ENCODE results near the gene CLDN10.

CLDN10 gene

DNA sequence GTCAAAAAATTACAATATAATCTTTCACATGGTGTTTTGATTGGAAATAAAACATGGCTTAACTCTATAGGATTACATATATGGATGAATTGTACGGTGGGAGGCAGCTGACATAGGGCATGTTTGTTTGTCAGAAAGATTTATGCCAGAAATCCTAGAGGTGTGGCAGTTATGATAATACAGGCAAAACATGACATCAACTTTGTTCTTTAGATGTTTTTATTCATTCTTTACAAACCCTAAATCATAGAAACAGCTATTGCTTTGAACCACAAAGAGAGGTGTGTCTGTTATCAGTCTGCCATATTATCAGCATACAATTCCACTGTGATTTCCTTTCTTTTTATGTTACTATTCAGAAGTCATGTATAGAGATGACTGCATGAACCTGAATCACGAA, 8.2 kb upstream of the CLDN10 start:
- TF ChIP-seq EGR1 (IDR thresholded peaks at IDR 0.05) (no peak), CREB1 (IDR thresholded peaks at IDR 0.05; ENCODE audit: low read depth) (no peak), TAF1 (IDR thresholded peaks at IDR 0.05; ENCODE audit: low read depth) (no peak), TCF12 (IDR thresholded peaks at IDR 0.05; ENCODE audit: low read depth) (no peak), TEAD4 (IDR thresholded peaks at IDR 0.05) (no peak), NFIC (IDR thresholded peaks at IDR 0.05) (no peak), CEBPB (IDR thresholded peaks at IDR 0.05) (no peak), YY1 (IDR thresholded peaks at IDR 0.05; ENCODE audit: low read depth) (no peak), FOXM1 (IDR thresholded peaks at IDR 0.05; ENCODE audit: borderline replicate concordance, low read depth) (no peak), RAD21 (IDR thresholded peaks at IDR 0.05; ENCODE audit: low read depth) (no peak), ZBTB7A (IDR thresholded peaks at IDR 0.05; ENCODE audit: low read depth) (no peak), EP300 (IDR thresholded peaks at IDR 0.05; ENCODE audit: borderline replicate concordance) (no peak)
- TF ChIP-seq, protein P1, sequence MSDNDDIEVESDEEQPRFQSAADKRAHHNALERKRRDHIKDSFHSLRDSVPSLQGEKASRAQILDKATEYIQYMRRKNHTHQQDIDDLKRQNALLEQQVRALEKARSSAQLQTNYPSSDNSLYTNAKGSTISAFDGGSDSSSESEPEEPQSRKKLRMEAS (IDR thresholded peaks at IDR 0.05), result no peak
- TF ChIP-seq, protein P2, sequence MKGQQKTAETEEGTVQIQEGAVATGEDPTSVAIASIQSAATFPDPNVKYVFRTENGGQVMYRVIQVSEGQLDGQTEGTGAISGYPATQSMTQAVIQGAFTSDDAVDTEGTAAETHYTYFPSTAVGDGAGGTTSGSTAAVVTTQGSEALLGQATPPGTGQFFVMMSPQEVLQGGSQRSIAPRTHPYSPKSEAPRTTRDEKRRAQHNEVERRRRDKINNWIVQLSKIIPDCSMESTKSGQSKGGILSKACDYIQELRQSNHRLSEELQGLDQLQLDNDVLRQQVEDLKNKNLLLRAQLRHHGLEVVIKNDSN (IDR thresholded peaks at IDR 0.05), result no peak
- TF ChIP-seq, protein P3, sequence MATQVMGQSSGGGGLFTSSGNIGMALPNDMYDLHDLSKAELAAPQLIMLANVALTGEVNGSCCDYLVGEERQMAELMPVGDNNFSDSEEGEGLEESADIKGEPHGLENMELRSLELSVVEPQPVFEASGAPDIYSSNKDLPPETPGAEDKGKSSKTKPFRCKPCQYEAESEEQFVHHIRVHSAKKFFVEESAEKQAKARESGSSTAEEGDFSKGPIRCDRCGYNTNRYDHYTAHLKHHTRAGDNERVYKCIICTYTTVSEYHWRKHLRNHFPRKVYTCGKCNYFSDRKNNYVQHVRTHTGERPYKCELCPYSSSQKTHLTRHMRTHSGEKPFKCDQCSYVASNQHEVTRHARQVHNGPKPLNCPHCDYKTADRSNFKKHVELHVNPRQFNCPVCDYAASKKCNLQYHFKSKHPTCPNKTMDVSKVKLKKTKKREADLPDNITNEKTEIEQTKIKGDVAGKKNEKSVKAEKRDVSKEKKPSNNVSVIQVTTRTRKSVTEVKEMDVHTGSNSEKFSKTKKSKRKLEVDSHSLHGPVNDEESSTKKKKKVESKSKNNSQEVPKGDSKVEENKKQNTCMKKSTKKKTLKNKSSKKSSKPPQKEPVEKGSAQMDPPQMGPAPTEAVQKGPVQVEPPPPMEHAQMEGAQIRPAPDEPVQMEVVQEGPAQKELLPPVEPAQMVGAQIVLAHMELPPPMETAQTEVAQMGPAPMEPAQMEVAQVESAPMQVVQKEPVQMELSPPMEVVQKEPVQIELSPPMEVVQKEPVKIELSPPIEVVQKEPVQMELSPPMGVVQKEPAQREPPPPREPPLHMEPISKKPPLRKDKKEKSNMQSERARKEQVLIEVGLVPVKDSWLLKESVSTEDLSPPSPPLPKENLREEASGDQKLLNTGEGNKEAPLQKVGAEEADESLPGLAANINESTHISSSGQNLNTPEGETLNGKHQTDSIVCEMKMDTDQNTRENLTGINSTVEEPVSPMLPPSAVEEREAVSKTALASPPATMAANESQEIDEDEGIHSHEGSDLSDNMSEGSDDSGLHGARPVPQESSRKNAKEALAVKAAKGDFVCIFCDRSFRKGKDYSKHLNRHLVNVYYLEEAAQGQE (IDR thresholded peaks at IDR 0.05; ENCODE audit: low read depth), result no peak

DNA sequence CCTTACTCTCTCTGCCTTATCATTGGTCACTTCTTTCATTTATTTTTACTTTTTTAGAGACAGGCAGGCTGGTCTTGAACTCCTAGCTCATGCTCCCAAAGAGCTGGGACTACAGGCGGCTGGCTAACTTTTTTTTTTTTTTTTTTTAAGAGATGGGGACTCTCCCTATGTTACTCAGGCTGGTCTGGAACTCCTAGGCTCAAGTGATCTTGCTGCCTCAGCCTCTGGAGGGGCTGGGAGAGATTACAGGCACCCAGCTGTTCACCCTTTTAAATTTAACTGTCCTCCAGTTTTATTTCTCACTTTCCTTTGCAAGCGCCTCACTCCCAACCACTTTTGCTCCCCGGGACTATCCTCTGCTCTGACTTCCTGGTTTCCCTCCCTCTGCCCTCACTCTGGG, 5.6 kb upstream of the CLDN10 start:
- no peak for TF ChIP-seq EP300 (IDR thresholded peaks at IDR 0.05; ENCODE audit: borderline replicate concordance)
- TF ChIP-seq ZBTB7A (IDR thresholded peaks at IDR 0.05; ENCODE audit: low read depth), result no peak
- no peak for TF ChIP-seq TAF1 (IDR thresholded peaks at IDR 0.05; ENCODE audit: low read depth)
- no peak for TF ChIP-seq CEBPB (IDR thresholded peaks at IDR 0.05)
- TF ChIP-seq, protein P1 (IDR thresholded peaks at IDR 0.05), result no peak

DNA sequence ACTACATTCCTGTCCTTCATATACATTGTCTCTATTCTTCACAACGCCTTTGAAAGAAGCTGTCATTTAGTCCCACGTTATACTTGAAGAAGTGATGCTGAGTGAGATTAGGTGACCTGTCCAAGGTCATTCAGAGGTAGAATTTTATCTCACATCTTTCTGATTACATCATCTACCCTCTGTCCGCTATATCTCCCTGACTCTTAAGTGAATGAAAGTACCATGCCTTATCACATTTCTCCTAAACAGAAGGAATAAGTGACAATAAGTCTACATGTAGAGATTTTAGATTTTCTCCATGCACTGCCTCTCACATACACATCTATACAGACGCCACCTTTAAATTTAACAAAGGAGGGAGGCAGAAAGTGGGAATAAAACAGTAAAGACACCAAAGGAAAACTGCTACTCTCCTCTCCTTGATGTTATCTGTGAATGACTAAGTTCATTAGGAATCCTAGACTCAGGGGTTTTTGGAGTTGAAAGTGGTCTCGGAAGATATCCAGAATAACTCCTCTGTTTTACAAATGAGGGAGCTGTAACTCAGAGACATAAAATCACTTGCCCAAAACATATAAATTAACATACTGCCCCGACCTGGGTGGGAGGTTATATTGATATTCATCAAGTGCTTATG, 4.9 kb upstream of the CLDN10 start:
- TF ChIP-seq TAF1 (IDR thresholded peaks at IDR 0.05; ENCODE audit: low read depth) (no peak), ZBTB7A (IDR thresholded peaks at IDR 0.05; ENCODE audit: low read depth) (no peak), CEBPB (IDR thresholded peaks at IDR 0.05) (no peak), TCF12 (IDR thresholded peaks at IDR 0.05; ENCODE audit: low read depth) (no peak), YY1 (IDR thresholded peaks at IDR 0.05; ENCODE audit: low read depth) (no peak), CREB1 (IDR thresholded peaks at IDR 0.05; ENCODE audit: low read depth) (no peak), FOXM1 (IDR thresholded peaks at IDR 0.05; ENCODE audit: borderline replicate concordance, low read depth) (no peak), RAD21 (IDR thresholded peaks at IDR 0.05; ENCODE audit: low read depth) (no peak), NFIC (IDR thresholded peaks at IDR 0.05) (no peak), TEAD4 (IDR thresholded peaks at IDR 0.05) (no peak)
- TF ChIP-seq, protein P1 (IDR thresholded peaks at IDR 0.05), result no peak

DNA sequence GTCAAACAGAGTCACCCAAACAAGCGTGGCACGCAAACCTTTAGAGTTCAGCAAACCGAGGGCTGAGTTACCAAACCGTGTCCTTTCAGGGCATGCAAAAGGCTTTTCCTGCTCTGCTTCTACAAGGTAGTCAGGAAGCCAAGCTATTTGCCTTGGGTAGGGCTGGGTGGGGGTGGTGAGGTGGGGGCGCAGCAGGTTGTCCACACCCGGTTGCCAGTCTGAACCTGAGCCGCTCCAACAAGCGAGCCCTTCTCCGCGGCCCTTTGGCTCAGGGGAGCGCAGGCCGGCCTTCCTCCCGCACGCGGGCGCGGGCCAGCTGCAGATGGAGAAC, 347 bp upstream of the CLDN10 start:
- TF ChIP-seq CEBPB (IDR thresholded peaks at IDR 0.05) (no peak), FOXM1 (IDR thresholded peaks at IDR 0.05; ENCODE audit: borderline replicate concordance, low read depth) (no peak), YY1 (IDR thresholded peaks at IDR 0.05; ENCODE audit: low read depth) (no peak), TAF1 (IDR thresholded peaks at IDR 0.05; ENCODE audit: low read depth) (no peak), EGR1 (IDR thresholded peaks at IDR 0.05) (no peak), RAD21 (IDR thresholded peaks at IDR 0.05; ENCODE audit: low read depth) (no peak), NFIC (IDR thresholded peaks at IDR 0.05) (no peak), TEAD4 (IDR thresholded peaks at IDR 0.05) (no peak), ZBTB7A (IDR thresholded peaks at IDR 0.05; ENCODE audit: low read depth) (no peak), EP300 (IDR thresholded peaks at IDR 0.05; ENCODE audit: borderline replicate concordance) (no peak), CREB1 (IDR thresholded peaks at IDR 0.05; ENCODE audit: low read depth) (no peak), TCF12 (IDR thresholded peaks at IDR 0.05; ENCODE audit: low read depth) (no peak)
- TF ChIP-seq, protein P3 (IDR thresholded peaks at IDR 0.05; ENCODE audit: low read depth), result no peak
- TF ChIP-seq, protein P1 (IDR thresholded peaks at IDR 0.05), result no peak
- TF ChIP-seq, protein P2 (IDR thresholded peaks at IDR 0.05), result no peak

DNA sequence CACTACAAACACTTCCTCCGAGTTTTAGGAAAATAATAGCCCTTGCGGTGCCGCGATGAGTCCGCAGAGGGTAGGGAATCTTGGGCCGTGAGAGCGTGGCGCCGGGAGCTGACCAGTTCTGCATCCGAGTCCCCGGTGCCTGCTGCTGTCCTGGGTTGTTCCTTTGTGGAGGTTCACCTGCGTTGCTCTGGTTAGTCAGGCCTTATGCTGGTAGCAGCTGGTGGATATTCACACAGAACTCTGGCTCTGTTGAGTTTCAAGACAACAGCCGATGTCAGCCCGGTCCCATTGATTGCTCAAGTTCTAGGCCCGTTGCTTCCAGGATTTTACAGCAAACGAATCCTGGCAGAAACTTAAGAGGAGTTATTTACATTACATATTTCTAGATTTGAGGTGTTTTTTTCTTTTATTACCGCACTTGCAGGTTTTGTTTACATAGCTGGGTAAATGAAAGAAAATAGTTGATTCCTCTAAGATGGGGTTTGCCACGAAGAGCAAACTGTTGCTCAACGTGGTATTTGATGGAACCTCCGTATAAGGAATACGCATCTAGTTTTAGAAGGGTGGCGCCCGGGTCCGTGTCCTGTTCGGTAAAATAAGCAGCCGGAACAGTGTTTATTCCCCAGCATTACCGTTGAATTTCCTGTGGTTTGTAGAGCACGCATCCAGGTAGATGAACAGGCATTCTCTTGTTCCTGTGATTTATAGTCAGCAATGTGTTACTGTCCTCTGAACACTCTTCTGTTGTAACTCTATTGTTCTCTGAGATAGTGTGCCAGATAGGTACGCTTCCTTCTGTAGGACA, 1.3 kb downstream of the CLDN10 start:
- TF ChIP-seq ZBTB7A (IDR thresholded peaks at IDR 0.05; ENCODE audit: low read depth) (no peak), YY1 (IDR thresholded peaks at IDR 0.05; ENCODE audit: low read depth) (no peak), TAF1 (IDR thresholded peaks at IDR 0.05; ENCODE audit: low read depth) (no peak), CEBPB (IDR thresholded peaks at IDR 0.05) (no peak), TCF12 (IDR thresholded peaks at IDR 0.05; ENCODE audit: low read depth) (no peak), FOXM1 (IDR thresholded peaks at IDR 0.05; ENCODE audit: borderline replicate concordance, low read depth) (no peak), NFIC (IDR thresholded peaks at IDR 0.05) (no peak), CREB1 (IDR thresholded peaks at IDR 0.05; ENCODE audit: low read depth) (no peak)
- TF ChIP-seq, protein P3 (IDR thresholded peaks at IDR 0.05; ENCODE audit: low read depth), result no peak
- TF ChIP-seq, protein P1 (IDR thresholded peaks at IDR 0.05), result no peak
- TF ChIP-seq, protein P2 (IDR thresholded peaks at IDR 0.05), result no peak

All from Ishikawa (cell line).